ENCODE measurements around the gene METTL24. TPM values are rescaled to one million over a fixed set of nuclear protein-coding genes. Genes with fewer than 3 reads are reported as not detected.

METTL24 gene
- total RNA-seq, 1 donor from 2014 or later: 0.67 TPM

DNA sequence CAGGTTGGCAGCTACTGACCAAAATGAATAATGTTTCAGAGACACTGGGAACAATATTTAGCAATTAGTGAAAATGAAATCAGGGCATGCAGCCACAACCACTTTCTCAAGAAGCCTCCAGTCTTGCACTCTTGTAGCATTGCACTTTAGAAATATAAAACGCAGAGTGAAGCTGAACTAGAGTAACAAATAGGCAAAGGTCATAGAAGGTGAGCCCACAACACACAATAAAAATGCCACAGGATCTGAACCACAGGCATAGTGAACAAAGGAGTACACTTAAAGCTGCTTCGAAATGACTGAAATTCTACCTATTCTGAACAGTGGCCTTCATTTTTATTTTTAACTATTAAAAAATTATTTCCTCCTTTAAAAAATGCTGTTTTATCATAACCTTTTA lies 32.3 kb upstream of the METTL24 start:
- H3K27me3 Mint-ChIP-seq (ENCODE audit: low read depth): peaks cover 3% of the 10 kb centered on the region
- H3K27ac Mint-ChIP-seq (ENCODE audit: unreplicated experiment): no peak overlapping the region
- H3K4me3 Mint-ChIP-seq (ENCODE audit: unreplicated experiment): no peak overlapping the region
- H3K36me3 Mint-ChIP-seq (ENCODE audit: low read depth): no peaks in the 10 kb centered on the region
- DNase-seq (ENCODE audit: low spot score): no peak
- H3K4me1 Mint-ChIP-seq (ENCODE audit: low read depth): no peaks in the 10 kb centered on the region
- no peaks in the 10 kb centered on the region for H3K9me3 Mint-ChIP-seq (ENCODE audit: low read depth)
- TF ChIP-seq, protein P1, sequence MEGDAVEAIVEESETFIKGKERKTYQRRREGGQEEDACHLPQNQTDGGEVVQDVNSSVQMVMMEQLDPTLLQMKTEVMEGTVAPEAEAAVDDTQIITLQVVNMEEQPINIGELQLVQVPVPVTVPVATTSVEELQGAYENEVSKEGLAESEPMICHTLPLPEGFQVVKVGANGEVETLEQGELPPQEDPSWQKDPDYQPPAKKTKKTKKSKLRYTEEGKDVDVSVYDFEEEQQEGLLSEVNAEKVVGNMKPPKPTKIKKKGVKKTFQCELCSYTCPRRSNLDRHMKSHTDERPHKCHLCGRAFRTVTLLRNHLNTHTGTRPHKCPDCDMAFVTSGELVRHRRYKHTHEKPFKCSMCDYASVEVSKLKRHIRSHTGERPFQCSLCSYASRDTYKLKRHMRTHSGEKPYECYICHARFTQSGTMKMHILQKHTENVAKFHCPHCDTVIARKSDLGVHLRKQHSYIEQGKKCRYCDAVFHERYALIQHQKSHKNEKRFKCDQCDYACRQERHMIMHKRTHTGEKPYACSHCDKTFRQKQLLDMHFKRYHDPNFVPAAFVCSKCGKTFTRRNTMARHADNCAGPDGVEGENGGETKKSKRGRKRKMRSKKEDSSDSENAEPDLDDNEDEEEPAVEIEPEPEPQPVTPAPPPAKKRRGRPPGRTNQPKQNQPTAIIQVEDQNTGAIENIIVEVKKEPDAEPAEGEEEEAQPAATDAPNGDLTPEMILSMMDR (IDR thresholded peaks at IDR 0.05): no peak

DNA sequence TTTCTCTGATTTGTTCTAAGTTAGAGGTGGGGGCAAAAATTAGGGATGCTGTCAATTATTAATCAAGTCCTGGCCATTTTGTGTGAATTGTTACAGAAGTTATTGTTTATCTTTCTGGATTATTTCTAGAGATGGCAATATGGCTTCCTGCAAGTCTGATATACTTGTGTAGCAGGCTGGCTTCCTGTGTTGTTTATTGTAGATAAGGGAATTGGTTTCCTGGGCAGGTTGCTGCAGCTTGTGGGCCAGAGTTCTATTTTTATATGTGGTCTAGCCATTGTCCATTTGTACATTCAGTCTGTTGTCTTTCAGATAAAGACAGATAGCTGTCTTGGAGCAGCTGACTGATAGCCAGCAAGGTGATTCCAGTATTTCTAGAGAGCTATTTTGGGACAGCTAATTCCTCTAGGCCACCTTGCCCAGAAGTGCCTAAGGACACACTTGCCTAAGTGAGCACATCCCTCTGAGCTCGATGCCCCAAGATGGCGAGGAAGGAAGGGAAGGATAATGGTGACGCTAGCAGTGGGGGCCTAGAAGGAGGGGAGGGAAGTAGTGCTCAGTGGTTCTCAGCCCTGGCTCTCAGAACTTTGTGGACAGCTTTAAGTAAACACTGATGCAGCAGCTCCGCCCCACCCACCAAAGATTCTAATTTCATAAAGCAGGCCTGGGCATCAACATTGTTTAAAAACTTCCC lies 31.7 kb upstream of the METTL24 start:
- Mint-ChIP-seq H3K36me3 (ENCODE audit: low read depth) (no peaks in the 10 kb centered on the region), H3K27ac (ENCODE audit: unreplicated experiment) (no peak overlapping the region), H3K4me3 (ENCODE audit: unreplicated experiment) (no peak overlapping the region), H3K9me3 (ENCODE audit: low read depth) (no peaks in the 10 kb centered on the region), H3K4me1 (ENCODE audit: low read depth) (no peaks in the 10 kb centered on the region), H3K27me3 (ENCODE audit: low read depth) (peaks cover 3% of the 10 kb centered on the region)
- no peak for DNase-seq (ENCODE audit: low spot score)
- TF ChIP-seq, protein P1 (IDR thresholded peaks at IDR 0.05): no peak

DNA sequence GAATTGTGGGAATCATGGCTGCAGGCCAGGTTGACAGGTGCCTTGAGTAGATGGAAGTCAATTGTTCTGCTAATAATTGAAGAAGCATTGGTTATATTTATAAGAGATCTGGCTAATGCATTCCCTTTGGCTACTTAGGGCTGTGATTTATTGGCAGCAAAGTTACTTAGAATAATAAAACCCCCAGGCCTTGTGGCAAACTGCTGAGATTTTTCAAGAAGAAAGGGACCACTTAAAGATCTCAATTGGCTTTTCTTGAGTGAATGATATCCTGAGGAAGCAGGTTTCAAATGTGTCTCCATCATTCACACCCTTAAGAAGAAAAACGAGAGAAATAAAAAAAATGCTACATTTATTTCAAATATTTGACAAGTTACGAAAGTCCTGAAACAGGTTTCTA lies 29.8 kb upstream of the METTL24 start:
- H3K4me1 Mint-ChIP-seq (ENCODE audit: low read depth): no peaks in the 10 kb centered on the region
- peaks cover 8% of the 10 kb centered on the region for H3K27me3 Mint-ChIP-seq (ENCODE audit: low read depth)
- H3K4me3 Mint-ChIP-seq (ENCODE audit: unreplicated experiment): no peak overlapping the region
- H3K27ac Mint-ChIP-seq (ENCODE audit: unreplicated experiment): no peak overlapping the region
- H3K9me3 Mint-ChIP-seq (ENCODE audit: low read depth): no peaks in the 10 kb centered on the region
- H3K36me3 Mint-ChIP-seq (ENCODE audit: low read depth): no peaks in the 10 kb centered on the region
- TF ChIP-seq, protein P1 (IDR thresholded peaks at IDR 0.05): no peak
- DNase-seq (ENCODE audit: low spot score): no peak

DNA sequence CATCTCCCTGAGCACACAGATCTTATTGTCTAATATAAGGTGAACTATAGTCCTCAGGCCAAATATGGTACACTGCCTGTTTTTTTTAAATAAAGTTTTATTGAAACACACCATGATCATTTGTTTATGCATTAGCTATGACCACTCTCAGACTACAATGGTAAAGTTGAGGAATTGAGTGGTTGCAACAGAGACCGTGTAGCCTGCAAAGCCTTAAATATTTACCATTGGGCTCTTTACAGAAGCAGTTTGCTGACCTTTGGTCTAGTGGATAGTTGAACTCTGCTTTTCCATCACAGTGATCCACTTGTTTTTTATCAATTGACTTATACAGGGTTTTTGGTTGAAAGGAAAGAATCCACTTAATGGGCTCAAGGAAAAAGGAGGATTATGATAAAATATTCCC lies 27.3 kb upstream of the METTL24 start:
- TF ChIP-seq, protein P1 (IDR thresholded peaks at IDR 0.05): no peak
- Mint-ChIP-seq H3K9me3 (ENCODE audit: low read depth) (peaks cover 10% of the 10 kb centered on the region), H3K27me3 (ENCODE audit: low read depth) (peaks cover 20% of the 10 kb centered on the region), H3K36me3 (ENCODE audit: low read depth) (peaks cover 1% of the 10 kb centered on the region), H3K27ac (ENCODE audit: unreplicated experiment) (no peak overlapping the region), H3K4me1 (ENCODE audit: low read depth) (no peaks in the 10 kb centered on the region), H3K4me3 (ENCODE audit: unreplicated experiment) (no peak overlapping the region)
- DNase-seq (ENCODE audit: low spot score): no peak

DNA sequence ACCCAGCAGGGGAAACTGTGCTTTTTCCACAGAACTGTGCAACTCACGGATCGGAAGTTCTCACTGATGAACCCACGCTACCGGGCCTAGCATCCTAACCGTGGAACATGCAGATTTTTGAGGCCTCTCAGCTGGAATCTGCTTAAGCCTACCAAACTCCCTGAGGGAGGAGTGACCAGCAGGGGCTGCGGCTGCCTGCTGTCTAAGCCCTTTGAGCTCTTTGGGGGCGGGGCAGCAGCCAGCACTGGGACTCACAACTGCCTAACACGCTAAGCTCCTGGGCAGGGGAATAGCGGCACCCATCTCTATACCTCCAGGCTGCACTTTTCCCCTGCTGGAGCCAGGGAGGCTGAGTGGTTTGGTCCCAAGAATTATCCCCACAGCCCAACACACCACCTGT lies 20.4 kb upstream of the METTL24 start:
- no peak overlapping the region for H3K27ac Mint-ChIP-seq (ENCODE audit: unreplicated experiment)
- H3K4me1 Mint-ChIP-seq (ENCODE audit: low read depth): no peaks in the 10 kb centered on the region
- H3K27me3 Mint-ChIP-seq (ENCODE audit: low read depth): peaks cover 33% of the 10 kb centered on the region
- H3K4me3 Mint-ChIP-seq (ENCODE audit: unreplicated experiment): no peak overlapping the region
- no peak for DNase-seq (ENCODE audit: low spot score)
- TF ChIP-seq, protein P1 (IDR thresholded peaks at IDR 0.05): no peak
- H3K36me3 Mint-ChIP-seq (ENCODE audit: low read depth): peaks cover 1% of the 10 kb centered on the region
- peaks cover 16% of the 10 kb centered on the region for H3K9me3 Mint-ChIP-seq (ENCODE audit: low read depth)

Measured in chondrocyte (in vitro differentiated cells).